HEK293 (cell line): ENCODE results near the gene CDNF.

ENCODE experiments used
- CTCF ChIA-PET: fragments of 350-600 bp; formaldehyde crosslinking; extraction: SDS; loops from one replicate; lab custom pipeline; 2021; ENCODE audit warnings: antibody characterized with exemption; lab: Yijun Ruan, JAX
- POLR2A ChIA-PET: fragments of 300-600 bp; formaldehyde crosslinking; extraction: SDS; loops from one replicate; lab custom pipeline; 2020; ENCODE audit warnings: antibody characterized with exemption, inconsistent platforms; lab: Yijun Ruan, JAX
- H3K27ac ChIP-seq: fragments of 200-500 bp; sonication (Bioruptor generic); 2 replicates; pipeline ENCODE4 v1.5.1; 2014; ENCODE audit warnings: low read depth, low read length, control low read depth, inconsistent platforms; ENCODE audit errors: extremely low read depth
- H3K36me3 ChIP-seq, 2 experiments: fragments of 200-500 bp in 1 of 2; sonication (Bioruptor generic) in 1 of 2; 1 replicate in 1 of 2; 2 replicates in 1 of 2; pipeline ENCODE4 v1.5.1; 2014 to 2017; ENCODE audit warnings: inconsistent platforms in 2 of 2, low read length in 2 of 2; ENCODE audit not compliant: control insufficient read depth in 2 of 2, insufficient read depth in 1 of 2
- H3K4me1 ChIP-seq: fragments of 200-500 bp; sonication (Bioruptor generic); 2 replicates; pipeline ENCODE4 v1.5.1; 2014; ENCODE audit warnings: mild to moderate bottlenecking, low read length, inconsistent platforms; ENCODE audit not compliant: control insufficient read depth, insufficient read depth
- H3K4me3 ChIP-seq: 2 replicates; pipeline ENCODE4 v1.5.1; 2011; ENCODE audit warnings: low read depth, mild to moderate bottlenecking, control low read depth, low read length, moderate library complexity
- H3K9me3 ChIP-seq: fragments of 200-500 bp; sonication (Bioruptor generic); 2 replicates; pipeline ENCODE4 v1.5.1; 2014; ENCODE audit warnings: low read depth, low read length, inconsistent platforms; ENCODE audit not compliant: control insufficient read depth, insufficient read depth
- AEBP2 ChIP-seq: fragments of 450-650 bp; formaldehyde crosslinking; IDR thresholded peaks from 2 replicates; pipeline ENCODE4 v1.5.1; 2016; ENCODE audit warnings: missing biosample characterization, missing genetic modification characterization, borderline replicate concordance
- BCL6B ChIP-seq: fragments of 450-650 bp; formaldehyde crosslinking; IDR thresholded peaks from 2 replicates; pipeline ENCODE4 v1.5.1; 2017; ENCODE audit warnings: missing biosample characterization, missing genetic modification characterization
- CTCF ChIP-seq: fragments of 450-650 bp; formaldehyde crosslinking; IDR thresholded peaks from 2 replicates; pipeline ENCODE4 v1.5.1; 2016; ENCODE audit warnings: missing biosample characterization, missing genetic modification characterization
- EGR2 ChIP-seq: fragments of 450-650 bp; formaldehyde crosslinking; IDR thresholded peaks from 2 replicates; pipeline ENCODE4 v1.5.1; 2016; ENCODE audit warnings: low read depth, missing biosample characterization, missing genetic modification characterization
- FEZF1 ChIP-seq: fragments of 450-650 bp; formaldehyde crosslinking; IDR thresholded peaks from 2 replicates; pipeline ENCODE4 v1.5.1; 2016; ENCODE audit warnings: missing biosample characterization, missing genetic modification characterization
- ZBTB20 ChIP-seq: fragments of 450-650 bp; formaldehyde crosslinking; IDR thresholded peaks from 2 replicates; pipeline ENCODE4 v1.5.1; 2016; ENCODE audit warnings: missing biosample characterization, missing genetic modification characterization
- ZBTB44 ChIP-seq: fragments of 450-650 bp; IDR thresholded peaks from 2 replicates; pipeline ENCODE4 v1.5.1; 2018; ENCODE audit warnings: missing biosample characterization, mild to moderate bottlenecking, missing genetic modification characterization
- ZBTB8A ChIP-seq: fragments of 450-650 bp; formaldehyde crosslinking; IDR thresholded peaks from 2 replicates; pipeline ENCODE4 v1.5.1; 2016; ENCODE audit warnings: missing biosample characterization, missing genetic modification characterization
- ZNF18 ChIP-seq: fragments of 450-650 bp; formaldehyde crosslinking; IDR thresholded peaks from 2 replicates; pipeline ENCODE4 v1.5.1; 2016; ENCODE audit warnings: missing biosample characterization, missing genetic modification characterization
- ZNF184 ChIP-seq: fragments of 450-650 bp; IDR thresholded peaks from 2 replicates; pipeline ENCODE4 v1.5.1; 2018; ENCODE audit warnings: missing biosample characterization, mild to moderate bottlenecking, missing genetic modification characterization
- ZNF223 ChIP-seq: fragments of 450-650 bp; formaldehyde crosslinking; IDR thresholded peaks from 2 replicates; pipeline ENCODE4 v1.5.1; 2016; ENCODE audit warnings: missing biosample characterization, missing genetic modification characterization
- ZNF324 ChIP-seq: fragments of 450-650 bp; formaldehyde crosslinking; IDR thresholded peaks from 2 replicates; pipeline ENCODE4 v1.5.1; 2016; ENCODE audit warnings: missing biosample characterization, missing genetic modification characterization
- ZNF335 ChIP-seq: fragments of 450-650 bp; formaldehyde crosslinking; conservative IDR thresholded peaks from 2 replicates; pipeline ENCODE4 v1.5.1; 2016; ENCODE audit warnings: missing biosample characterization, missing genetic modification characterization
- ZNF354C ChIP-seq: fragments of 450-650 bp; formaldehyde crosslinking; IDR thresholded peaks from 2 replicates; pipeline ENCODE4 v1.5.1; 2016; ENCODE audit warnings: missing biosample characterization, missing genetic modification characterization, low read depth, borderline replicate concordance
- ZNF37A ChIP-seq: fragments of 450-650 bp; IDR thresholded peaks from 2 replicates; pipeline ENCODE4 v1.5.1; 2018; ENCODE audit warnings: missing biosample characterization, missing genetic modification characterization
- ZNF391 ChIP-seq: fragments of 450-650 bp; formaldehyde crosslinking; IDR thresholded peaks from 2 replicates; pipeline ENCODE4 v1.5.1; 2016; ENCODE audit warnings: low read depth, missing biosample characterization, missing genetic modification characterization, borderline replicate concordance
- ZNF48 ChIP-seq: fragments of 450-650 bp; formaldehyde crosslinking; IDR thresholded peaks from 2 replicates; pipeline ENCODE4 v1.5.1; 2016; ENCODE audit warnings: missing biosample characterization, missing genetic modification characterization
- ZNF514 ChIP-seq: fragments of 450-650 bp; formaldehyde crosslinking; IDR thresholded peaks from 2 replicates; pipeline ENCODE4 v1.5.1; 2016; ENCODE audit warnings: missing biosample characterization, missing genetic modification characterization
- ZNF621 ChIP-seq: fragments of 450-650 bp; formaldehyde crosslinking; IDR thresholded peaks from 2 replicates; pipeline ENCODE4 v1.5.1; 2017; ENCODE audit warnings: missing biosample characterization, missing genetic modification characterization
- ZNF704 ChIP-seq: fragments of 450-650 bp; formaldehyde crosslinking; IDR thresholded peaks from 2 replicates; pipeline ENCODE4 v1.5.1; 2016; ENCODE audit warnings: missing biosample characterization, missing genetic modification characterization
- ZNF777 ChIP-seq: fragments of 450-650 bp; formaldehyde crosslinking; IDR thresholded peaks from 2 replicates; pipeline ENCODE4 v1.5.1; 2017; ENCODE audit warnings: missing biosample characterization, missing genetic modification characterization, borderline replicate concordance
- ZNF837 ChIP-seq: fragments of 450-650 bp; formaldehyde crosslinking; IDR thresholded peaks from 2 replicates; pipeline ENCODE4 v1.5.1; 2016; ENCODE audit warnings: missing biosample characterization, missing genetic modification characterization

Gene CDNF

GRCh38 chr10:14801723-14802122 lies 36.1 kb downstream of the CDNF start:
- no peak overlapping the region for H3K27ac ChIP-seq
- H3K36me3 ChIP-seq, result no peaks in the 10 kb centered on the region
- ChIA-PET CTCF (interaction anchor here (0.6 to 0.7 kb wide), 4 partner anchors 21 to 321 kb away, joined by 3 read pairs; no protein-coding TSS in a partner anchor), POLR2A (interaction anchor here (1.5 kb wide), 1 partner anchor 36 kb away, joined by 4 read pairs; the partner anchor contains the start of genes CDNF, HSPA14 and MSANTD7)
- no peak overlapping the region for H3K4me3 ChIP-seq
- TF ChIP-seq ZNF704 (tag by site-specific recombination) (no peak), EGR2 (tag by site-specific recombination) (0 out of 2 replicates have a peak, but pooled peaks have one; percentile 6), CTCF (tag by site-specific recombination) (peak; percentile 63; the same call in 1 of the 2 replicates)
- H3K9me3 ChIP-seq, result no peaks in the 10 kb centered on the region
- H3K4me1 ChIP-seq, result no peaks in the 10 kb centered on the region

- POLR2A ChIA-PET, result no interaction called here
These were observed 37.4 kb downstream of the CDNF start for GRCh38 chr10:14800397-14800796.

GRCh38 chr10:14798636-14799035 lies 39.2 kb downstream of the CDNF start:
- H3K36me3 ChIP-seq, result no peaks in the 10 kb centered on the region
- CTCF ChIA-PET, result no interaction called here
- H3K4me3 ChIP-seq, result no peak overlapping the region
- H3K27ac ChIP-seq, result no peak overlapping the region
- H3K4me1 ChIP-seq, result no peaks in the 10 kb centered on the region
- POLR2A ChIA-PET, result interaction anchor here (0.6 kb wide), 1 partner anchor 300 kb away, joined by 6 read pairs; no protein-coding TSS in a partner anchor
- no peaks in the 10 kb centered on the region for H3K9me3 ChIP-seq
- TF ChIP-seq ZNF514 (tag by site-specific recombination) (no peak), ZBTB20 (tag by site-specific recombination) (no peak), ZNF354C (tag by site-specific recombination) (no peak), BCL6B (no peak), ZNF37A (tag by site-specific recombination) (no peak), FEZF1 (tag by site-specific recombination) (no peak), ZNF184 (no peak), ZNF391 (tag by site-specific recombination) (no peak), ZNF18 (no peak), ZNF837 (tag by site-specific recombination) (no peak), ZNF335 (tag by site-specific recombination) (no peak), AEBP2 (tag by site-specific recombination) (no peak), ZNF223 (tag by site-specific recombination) (no peak), ZBTB8A (tag by site-specific recombination) (no peak), ZNF621 (tag by site-specific recombination) (no peak), ZNF324 (tag by site-specific recombination) (no peak)

More at GRCh38 chr10:14800397-14800796, 37.4 kb downstream of the CDNF start:
- CTCF ChIA-PET, result no interaction called here
- Histone ChIP-seq H3K4me1 (no peaks in the 10 kb centered on the region), H3K36me3 (no peaks in the 10 kb centered on the region), H3K9me3 (no peaks in the 10 kb centered on the region), H3K4me3 (no peak overlapping the region), H3K27ac (no peak overlapping the region)
- no peak for TF ChIP-seq ZNF48 (tag by site-specific recombination)
- TF ChIP-seq ZNF777 (tag by site-specific recombination), result no peak
- no peak for TF ChIP-seq ZBTB44 (tag by site-specific recombination)
